ENCODE results near the gene ST8SIA4.

Gene ST8SIA4

DNA sequence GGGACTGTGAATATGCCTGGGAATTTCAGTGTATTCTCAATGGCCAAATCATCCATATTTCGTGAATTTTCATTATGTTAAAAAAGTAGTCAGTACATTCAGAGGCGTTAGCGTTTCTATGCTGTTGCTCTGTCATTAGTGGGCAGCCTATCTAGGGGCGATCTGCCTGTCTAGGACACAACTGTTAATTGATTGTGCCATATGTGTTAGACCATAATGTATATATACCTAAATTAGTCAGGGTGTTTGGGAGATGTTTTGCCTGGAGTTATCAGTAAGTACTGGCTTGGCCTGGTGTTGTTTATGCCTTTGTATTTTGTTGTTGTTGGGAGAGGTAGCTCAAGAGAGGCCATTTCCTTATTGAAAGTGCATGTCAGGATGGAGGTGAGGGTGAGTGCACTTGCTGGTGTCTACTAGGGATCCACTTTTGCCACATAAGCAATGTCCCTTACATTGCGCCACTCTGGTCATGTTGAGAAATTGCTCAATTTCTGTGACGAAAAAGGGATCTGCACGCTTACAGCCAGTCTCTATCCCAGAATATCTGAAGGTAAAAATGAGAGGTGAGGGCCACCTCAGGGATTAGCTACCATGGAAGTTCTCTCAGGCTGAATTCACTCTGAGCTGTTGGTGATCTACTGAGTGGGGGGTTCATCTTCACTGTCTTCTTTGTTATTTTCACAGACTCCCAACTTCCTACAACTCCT, 123.3 kb downstream of the ST8SIA4 start:
- DNase-seq: no peak

DNA sequence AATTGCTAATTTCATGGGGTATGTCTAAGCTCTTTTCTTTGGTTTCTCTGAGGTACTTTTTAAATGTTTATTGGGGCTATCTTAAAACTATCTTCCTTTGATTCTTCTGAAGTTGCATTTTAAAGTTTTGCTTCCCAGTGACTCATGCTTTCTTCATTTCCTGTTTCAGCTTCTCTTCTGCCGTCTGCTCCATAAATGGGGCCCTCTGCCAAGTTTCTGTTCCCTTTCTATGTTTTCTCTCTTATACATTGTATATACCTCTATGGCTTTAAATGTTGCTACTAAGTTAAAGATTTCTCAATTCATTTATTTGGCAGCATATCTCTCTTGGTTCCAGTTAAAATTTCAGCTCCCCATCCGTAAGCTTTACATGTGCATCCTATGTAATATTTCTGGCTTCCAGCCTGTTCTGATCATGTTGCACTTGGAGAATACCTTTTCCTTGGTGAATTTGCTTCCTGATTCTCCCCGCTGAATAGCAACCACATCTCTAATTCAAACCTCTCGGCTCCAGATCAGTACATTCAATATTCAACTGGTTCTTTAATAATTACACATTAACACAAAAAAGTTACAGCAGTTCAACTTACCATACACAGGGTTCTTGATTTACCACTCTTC, 125.3 kb downstream of the ST8SIA4 start:
- DNase-seq: no peak

DNA sequence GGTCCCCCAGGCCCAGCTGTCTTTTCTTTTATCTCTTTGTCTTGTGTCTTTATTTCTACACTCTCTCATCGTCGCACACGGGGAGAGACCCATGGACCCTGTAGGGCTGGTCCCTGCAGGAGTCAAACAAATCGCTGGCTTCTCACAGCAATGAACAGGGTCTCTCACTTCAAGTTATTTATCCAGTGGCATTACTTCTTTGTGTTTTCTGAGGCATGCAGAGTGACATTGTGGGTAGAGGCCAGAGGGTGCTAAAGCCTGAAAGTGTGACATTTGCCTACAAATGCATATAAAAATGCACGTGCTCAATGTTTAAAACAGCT, 127.6 kb downstream of the ST8SIA4 start:
- no peak for DNase-seq

DNA sequence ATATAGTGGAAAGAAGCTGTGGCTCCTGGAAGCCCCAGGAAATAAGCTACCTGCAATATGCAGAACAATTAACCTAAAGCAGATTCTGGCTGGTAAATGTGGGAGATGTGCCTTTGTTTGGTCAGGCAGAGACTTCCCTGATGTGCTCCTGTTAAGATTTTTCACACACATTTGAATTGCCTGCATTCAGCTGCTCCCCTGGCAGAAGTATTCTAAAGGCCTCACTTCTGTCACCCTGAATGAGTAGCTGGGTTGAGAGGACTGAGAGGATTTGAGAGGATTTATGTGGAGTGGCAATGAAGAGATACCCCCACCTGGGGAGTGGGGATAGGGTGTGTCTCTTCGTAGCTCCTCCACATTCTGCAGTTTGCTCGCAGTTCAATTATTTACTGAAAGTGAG, 130.5 kb downstream of the ST8SIA4 start:
- DNase-seq: no peak

DNA sequence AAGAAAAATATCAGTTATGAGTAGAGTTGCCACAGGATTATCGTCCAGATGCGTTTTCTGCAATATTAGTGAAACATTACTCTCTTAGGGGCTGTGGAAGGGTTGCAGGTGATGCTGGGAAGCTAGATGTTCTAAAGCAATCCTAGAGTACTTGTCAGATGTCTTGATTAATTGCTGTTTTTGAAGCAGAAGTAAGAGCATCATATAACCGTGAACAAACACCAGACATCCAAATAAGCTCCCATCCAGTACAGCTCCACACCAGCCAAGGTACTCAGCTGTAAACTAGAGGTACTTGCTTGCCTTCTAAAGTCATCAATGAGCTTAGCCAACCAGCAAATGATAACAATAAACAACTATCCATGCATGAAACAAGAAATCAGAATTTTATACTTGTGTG, 131.1 kb downstream of the ST8SIA4 start:
- DNase-seq: no peak

DNA sequence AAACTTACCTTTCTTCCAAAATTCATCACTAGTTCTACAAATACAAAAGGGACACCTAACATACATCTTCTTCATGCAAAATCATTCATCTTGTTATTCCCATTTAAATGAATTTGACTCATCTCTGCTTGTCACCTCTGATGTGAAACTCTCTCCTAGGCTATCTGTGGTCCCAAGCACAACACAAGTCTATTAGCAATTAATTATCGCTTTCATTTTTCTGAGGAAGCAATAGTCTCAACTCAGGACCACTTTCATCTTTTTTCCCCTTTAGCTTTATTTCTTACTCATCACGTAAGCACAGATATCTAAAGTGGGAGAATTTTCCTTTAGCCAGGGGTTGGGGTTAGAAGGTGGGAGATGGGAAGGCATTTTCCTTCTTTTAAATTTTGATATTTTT, 131.9 kb downstream of the ST8SIA4 start:
- no peak for DNase-seq

DNA sequence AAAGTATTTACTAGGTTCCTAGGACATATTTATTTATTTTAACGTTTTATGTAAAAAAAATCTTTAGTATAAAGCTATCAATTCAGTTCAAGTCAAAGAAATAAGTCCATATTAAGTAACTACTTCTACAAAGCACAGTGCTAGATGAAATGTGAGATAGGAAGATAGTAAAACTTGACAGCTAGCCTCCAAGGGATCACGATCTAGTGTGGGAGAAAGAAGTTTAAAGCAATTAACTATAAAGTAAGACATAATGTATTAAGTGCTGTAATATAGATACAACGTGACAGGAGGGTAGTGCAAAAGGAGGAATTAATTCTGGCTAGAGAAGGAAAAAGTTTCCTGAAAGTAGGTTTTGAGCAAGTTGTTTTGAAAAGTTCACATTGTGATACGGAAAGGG, 134.9 kb downstream of the ST8SIA4 start:
- DNase-seq: no peak

DNA sequence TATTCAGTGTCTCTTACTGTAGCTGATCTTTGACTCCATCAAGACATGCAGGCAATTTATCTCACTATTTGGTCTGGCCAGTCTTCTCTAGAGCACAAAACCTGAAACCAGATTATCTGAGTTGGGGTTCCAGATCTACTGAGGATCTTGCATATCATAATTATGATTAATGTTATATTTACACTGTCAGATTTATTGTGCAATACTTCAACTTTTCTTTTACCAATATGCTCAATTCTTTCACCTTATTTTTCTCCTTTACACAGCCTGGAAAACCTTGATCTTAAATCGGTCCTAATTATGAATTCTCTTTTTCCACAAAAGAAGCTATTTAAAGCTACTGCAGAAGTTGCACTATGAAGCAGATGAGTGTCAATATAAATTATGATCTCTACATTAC, 140.1 kb downstream of the ST8SIA4 start:
- DNase-seq: no peak

DNA sequence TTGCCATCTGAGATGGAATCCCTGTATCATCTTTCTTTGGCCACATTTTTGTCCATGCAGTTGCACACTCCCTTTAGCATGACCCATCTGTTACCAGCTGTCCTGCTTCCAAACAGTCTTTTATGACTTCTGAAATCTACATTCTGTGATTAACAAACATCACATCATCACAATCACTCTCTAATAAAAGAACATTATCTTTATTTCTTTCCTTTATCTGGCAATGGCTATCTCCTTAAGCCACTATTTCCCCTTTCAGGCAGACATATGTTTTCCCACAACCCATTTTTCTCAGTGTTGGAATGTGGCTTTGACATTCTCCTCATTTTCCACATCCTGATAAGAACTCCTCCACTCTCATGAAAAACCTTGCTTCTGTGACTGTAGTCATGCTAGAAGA, 141.0 kb downstream of the ST8SIA4 start:
- no peak for DNase-seq

DNA sequence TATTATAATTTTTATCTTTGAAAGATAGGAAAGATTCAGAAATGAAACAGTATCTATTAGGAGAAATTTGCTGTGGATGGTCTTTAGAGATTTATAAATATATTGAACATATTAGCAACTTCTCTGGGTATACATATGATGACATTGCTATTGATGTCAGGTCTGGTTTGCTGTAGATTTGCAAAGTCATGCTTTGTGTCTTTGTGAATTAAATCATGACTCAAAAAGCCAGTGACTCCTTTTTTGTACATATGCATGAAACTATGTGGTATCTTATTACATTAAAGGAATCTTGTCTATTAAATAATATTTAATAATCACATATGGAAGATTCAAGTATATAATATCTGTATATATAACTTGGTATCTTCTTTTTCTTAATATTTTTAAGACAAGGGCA, 141.9 kb downstream of the ST8SIA4 start:
- no peak for DNase-seq

DNA sequence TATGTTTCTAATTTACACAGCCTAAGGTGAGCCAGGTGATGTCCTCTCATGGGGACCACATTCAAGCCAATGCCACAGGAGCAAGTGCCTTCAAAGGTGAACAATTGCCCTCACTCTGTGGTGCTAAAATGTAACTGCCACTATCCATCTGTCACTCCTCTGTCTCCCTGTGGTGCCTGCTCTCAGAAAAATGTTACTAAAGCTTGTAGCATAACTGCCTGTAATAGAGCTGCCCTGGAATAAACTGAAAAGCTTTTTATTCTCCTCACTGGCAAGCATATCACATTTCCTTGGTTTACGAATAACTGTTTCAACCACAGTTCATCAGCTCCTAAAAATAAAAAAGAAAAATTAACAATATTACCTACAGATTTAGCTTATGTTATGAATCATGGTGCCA, 142.4 kb downstream of the ST8SIA4 start:
- no peak for DNase-seq

DNA sequence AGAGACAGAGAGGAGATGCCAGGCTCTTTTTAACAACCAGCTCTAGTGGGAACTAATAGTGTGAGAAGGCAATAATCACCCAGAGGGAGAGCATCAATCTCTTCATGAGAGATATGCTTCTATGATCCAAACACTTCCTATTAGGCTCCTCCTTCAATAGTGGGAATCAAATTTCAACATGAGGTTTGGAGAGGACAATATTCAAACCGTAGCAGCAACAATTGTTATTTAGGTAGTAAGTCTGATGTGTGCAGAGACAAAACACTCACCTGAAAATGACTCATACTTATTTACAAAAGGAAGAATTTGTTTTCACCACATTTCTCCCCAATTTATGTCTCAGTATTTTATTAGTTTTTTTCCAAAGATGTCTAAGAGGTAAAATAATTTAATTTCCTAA, 144.3 kb downstream of the ST8SIA4 start:
- no peak for DNase-seq

DNA sequence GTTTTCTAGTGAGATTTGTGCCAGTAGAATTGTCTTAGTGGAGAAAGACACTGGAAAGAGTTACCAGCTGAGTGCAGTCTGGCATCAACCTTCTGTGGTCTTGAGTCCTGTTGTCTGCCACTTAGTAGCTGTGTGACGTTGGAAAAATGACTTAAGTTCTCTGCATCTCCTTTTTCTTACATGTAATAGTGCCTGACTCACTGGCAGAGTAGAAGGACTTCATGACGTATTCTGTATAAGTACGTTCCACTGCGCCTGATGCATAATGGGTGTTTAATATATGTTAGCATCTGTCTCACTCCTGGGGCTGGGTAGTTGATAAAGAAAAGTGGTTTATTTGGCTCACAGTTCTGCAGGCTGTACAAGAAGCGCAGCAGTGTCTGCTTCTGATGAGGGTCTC, 144.8 kb downstream of the ST8SIA4 start:
- no peak for DNase-seq

DNA sequence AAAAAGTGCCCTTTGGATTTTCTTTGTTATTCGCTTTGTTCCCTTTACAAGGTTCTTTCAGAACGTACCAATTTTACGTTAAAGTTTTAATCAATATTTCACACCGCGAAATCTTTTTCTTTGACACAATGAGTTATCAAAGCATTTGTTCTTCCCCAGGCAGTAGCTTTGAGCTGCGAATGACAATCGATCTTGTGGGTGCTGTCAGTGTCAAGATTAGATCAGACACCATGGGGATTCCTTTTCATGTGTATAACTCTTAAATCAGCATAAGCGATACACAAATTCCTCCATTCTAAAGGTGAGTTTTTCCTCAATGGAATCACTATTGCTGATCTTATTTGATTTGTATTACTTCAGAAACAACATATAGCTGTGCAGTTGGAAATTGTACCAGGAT, 145.5 kb downstream of the ST8SIA4 start:
- no peak for DNase-seq
